A673 (cell line): ENCODE results near the gene HPCAL1. TPM values are rescaled to one million over a fixed set of nuclear protein-coding genes. Genes with fewer than 3 reads are reported as not detected.

Experiments used
- BruUV-seq: library from RNA; stranded (reverse); fragments of 400-500 nt; replicated peaks from 2 replicates; lab custom pipeline; 2021; lab: Mats Ljungman, UMichigan
- CTCF ChIA-PET: fragments of 300-600 bp; sonication (Branson Sonifier 250); formaldehyde crosslinking; loops from one replicate; lab custom pipeline; 2022; ENCODE audit warnings: antibody characterized with exemption; lab: Charles Lee
- POLR2A ChIA-PET: fragments of 300-600 bp; sonication (Branson Sonifier 250); formaldehyde crosslinking; loops from one replicate; lab custom pipeline; 2022; ENCODE audit warnings: antibody characterized with exemption; ENCODE audit not compliant: low non-redundant PET; lab: Charles Lee
- DNase-seq: peaks from one replicate; pipeline ENCODE4 v3.0.0-alpha.2; 2015; ENCODE audit warnings: low spot score
- H3K27ac ChIP-seq: fragments of 200-600 bp; sonication (generic); 2 replicates; pipeline ENCODE4 v1.5.1; 2016; ENCODE audit warnings: mixed run types, low read depth, mild to moderate bottlenecking, mixed read lengths, antibody characterized with exemption, low read length; ENCODE audit not compliant: poor library complexity, severe bottlenecking
- H3K27me3 ChIP-seq: fragments of 200-600 bp; sonication (generic); replicated peaks from 2 replicates; pipeline ENCODE4 v1.6.1; 2017; ENCODE audit warnings: mixed run types, low read depth, mild to moderate bottlenecking, mixed read lengths, antibody characterized with exemption, low read length; ENCODE audit not compliant: insufficient read depth, poor library complexity
- H3K36me3 ChIP-seq: fragments of 200-600 bp; sonication (generic); 2 replicates; pipeline ENCODE4 v1.6.1; 2016; ENCODE audit warnings: mixed run types, mild to moderate bottlenecking, mixed read lengths, antibody characterized with exemption, low read length; ENCODE audit not compliant: insufficient read depth, poor library complexity, severe bottlenecking
- H3K4me1 ChIP-seq: fragments of 200-600 bp; sonication (generic); 2 replicates; pipeline ENCODE4 v1.6.1; 2017; ENCODE audit warnings: mixed run types, mild to moderate bottlenecking, mixed read lengths, antibody characterized with exemption, low read length; ENCODE audit not compliant: insufficient read depth, poor library complexity, severe bottlenecking
- H3K4me3 ChIP-seq: fragments of 200-600 bp; sonication (generic); 2 replicates; pipeline ENCODE4 v1.5.1; 2016; ENCODE audit warnings: low read depth, mixed run types, mild to moderate bottlenecking, mixed read lengths, low read length; ENCODE audit not compliant: poor library complexity, severe bottlenecking
- H3K9me3 ChIP-seq: fragments of 200-600 bp; sonication (generic); 2 replicates; pipeline ENCODE4 v1.6.1; 2016; ENCODE audit warnings: mixed run types, low read depth, mild to moderate bottlenecking, mixed read lengths, antibody characterized with exemption, low read length; ENCODE audit not compliant: poor library complexity, severe bottlenecking
- EZH2 ChIP-seq: fragments of 200-600 bp; sonication (generic); IDR thresholded peaks from 2 replicates; pipeline ENCODE4 v1.6.1; 2017; ENCODE audit warnings: borderline replicate concordance, low read depth, mild to moderate bottlenecking, mixed read lengths, antibody characterized with exemption, low read length; ENCODE audit not compliant: poor library complexity, severe bottlenecking
- intact Hi-C: fragments of 100-400 bp; cut with micrococcal nuclease; formaldehyde crosslinking; loops from one replicate; pipeline ENCODE4 v1.10.0; 2022; ENCODE audit not compliant: unreplicated experiment
- total RNA-seq: library from RNA; stranded (reverse); gene quantifications from 2 replicates; pipeline ENCODE4 v1.2.3, GENCODE V29; 2021
- TF ChIP-seq, protein P1 (sequence below): fragments of 300-800, 200-600 bp; sonication (generic); conservative IDR thresholded peaks from 2 replicates; pipeline ENCODE4 v1.5.1; 2017; ENCODE audit warnings: low read depth, mild to moderate bottlenecking, antibody characterized with exemption, low read length, moderate library complexity, mixed read lengths

Gene HPCAL1
- total RNA-seq, 1 experiment from 2014 or later: 9.7 TPM

DNA sequence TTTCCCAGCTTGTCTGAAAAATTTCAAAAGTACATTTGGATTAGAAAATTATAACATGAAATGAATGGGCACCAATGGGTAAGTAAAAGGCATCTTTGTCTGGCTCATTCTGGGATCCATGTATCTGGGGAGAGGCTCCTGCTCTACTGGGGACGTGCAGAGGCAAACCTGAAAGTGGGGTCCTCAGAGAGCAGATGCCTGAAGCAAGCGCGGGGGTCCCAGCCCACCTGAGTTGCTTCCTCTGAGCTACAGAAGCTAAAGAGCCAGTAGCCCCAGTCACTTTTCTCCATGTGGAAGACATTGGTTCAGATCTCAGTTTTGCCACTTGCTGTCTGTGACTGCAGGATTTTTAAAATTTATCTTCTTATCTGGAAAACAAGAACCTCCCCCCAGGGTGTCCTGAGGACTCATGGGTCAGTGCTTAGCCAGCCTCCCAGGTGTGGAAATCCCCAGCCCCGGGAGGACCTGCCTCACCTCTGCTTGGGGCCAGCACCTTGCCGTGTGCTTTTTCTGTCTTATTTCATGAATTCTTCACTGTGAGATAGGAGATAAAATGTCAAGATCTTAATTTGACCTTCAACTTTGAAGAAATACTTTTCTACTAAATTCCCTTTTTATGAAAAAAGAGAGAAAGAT lies 170.5 kb downstream of the HPCAL1 start:
- Histone ChIP-seq H3K27me3 (no peaks in the 10 kb centered on the region), H3K4me3 (no peak overlapping the region), H3K36me3 (no peaks in the 10 kb centered on the region), H3K9me3 (no peaks in the 10 kb centered on the region), H3K4me1 (no peaks in the 10 kb centered on the region), H3K27ac (no peak overlapping the region)
- ChIA-PET POLR2A (no interaction called here), CTCF (no interaction called here)
- BruUV-seq: no TSS peak
- TF ChIP-seq, protein P1, sequence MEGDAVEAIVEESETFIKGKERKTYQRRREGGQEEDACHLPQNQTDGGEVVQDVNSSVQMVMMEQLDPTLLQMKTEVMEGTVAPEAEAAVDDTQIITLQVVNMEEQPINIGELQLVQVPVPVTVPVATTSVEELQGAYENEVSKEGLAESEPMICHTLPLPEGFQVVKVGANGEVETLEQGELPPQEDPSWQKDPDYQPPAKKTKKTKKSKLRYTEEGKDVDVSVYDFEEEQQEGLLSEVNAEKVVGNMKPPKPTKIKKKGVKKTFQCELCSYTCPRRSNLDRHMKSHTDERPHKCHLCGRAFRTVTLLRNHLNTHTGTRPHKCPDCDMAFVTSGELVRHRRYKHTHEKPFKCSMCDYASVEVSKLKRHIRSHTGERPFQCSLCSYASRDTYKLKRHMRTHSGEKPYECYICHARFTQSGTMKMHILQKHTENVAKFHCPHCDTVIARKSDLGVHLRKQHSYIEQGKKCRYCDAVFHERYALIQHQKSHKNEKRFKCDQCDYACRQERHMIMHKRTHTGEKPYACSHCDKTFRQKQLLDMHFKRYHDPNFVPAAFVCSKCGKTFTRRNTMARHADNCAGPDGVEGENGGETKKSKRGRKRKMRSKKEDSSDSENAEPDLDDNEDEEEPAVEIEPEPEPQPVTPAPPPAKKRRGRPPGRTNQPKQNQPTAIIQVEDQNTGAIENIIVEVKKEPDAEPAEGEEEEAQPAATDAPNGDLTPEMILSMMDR: no peak
- no peak for TF ChIP-seq EZH2
- intact Hi-C loops: no loop called here
- DNase-seq: no peak

DNA sequence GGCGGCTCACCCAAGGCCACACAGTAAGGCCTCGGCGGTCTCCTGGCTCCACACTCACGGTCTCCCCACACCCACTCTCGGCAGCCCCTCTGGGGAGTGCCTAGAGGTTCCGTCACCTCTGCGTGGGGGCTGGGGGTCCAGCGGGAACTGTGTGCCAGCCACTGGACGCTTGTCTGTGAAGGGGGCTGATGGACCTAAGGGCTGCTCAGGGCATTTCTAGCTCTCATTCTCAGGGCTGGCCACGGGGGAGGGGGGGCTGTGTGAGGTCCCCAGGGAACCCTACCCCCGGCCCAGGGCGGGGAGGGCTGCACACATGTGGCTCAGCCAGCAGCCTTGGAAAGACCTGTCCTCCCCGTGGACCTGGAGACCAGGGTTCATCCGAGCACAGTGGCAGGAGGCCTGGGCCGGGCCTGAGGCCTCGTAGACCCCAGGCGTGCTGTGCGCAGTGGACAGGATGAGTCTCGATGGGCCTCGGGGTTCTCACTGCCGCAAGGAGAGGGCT lies 172.6 kb downstream of the HPCAL1 start:
- no TSS peak for BruUV-seq
- TF ChIP-seq EZH2: no peak
- TF ChIP-seq, protein P1: no peak
- no peaks in the 10 kb centered on the region for H3K27me3 ChIP-seq
- H3K4me1 ChIP-seq: no peaks in the 10 kb centered on the region
- no peaks in the 10 kb centered on the region for H3K36me3 ChIP-seq
- DNase-seq: no peak
- ChIA-PET CTCF (no interaction called here), POLR2A (no interaction called here)
- H3K4me3 ChIP-seq: no peak overlapping the region
- intact Hi-C loops: no loop called here
- no peak overlapping the region for H3K27ac ChIP-seq
- no peaks in the 10 kb centered on the region for H3K9me3 ChIP-seq

DNA sequence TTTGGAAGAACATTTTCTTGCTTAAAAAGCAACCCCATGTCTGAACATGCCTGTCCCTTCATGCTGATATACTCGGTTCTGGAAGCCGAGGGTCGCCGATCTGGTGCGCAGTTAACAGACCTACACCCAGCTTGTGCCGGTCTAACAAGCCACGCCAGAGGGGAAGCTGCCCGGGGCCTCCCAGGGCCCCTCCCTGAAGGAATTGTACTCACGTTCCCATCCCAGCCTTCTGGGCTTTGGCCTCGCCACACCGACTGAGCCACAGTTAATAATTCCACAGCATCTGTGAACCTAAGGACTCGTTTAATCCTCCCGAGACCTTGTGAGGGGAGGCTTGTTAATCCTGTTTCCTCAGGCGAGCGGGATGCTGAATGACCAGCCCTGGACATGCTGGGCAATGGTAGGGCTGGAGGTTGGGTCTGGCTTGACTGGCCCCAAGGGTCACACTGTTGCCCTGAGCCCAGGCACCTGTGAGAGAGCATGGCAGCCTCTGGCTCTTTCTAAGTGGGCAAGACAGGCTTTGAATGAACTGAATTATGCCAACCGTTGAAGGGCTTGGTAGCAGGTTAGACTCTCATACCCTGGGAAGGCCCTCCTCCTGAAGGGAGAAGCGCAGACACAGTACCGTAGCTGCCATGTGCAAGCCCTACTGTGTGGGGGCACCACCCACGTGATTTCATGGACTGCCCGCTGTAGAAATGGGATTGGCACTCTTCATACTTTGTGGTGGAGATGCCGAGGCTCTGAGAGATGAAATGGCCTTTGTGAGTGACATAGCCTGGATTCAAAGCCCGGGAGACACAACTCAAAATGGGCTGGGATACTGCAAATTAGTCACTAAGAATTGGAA lies 173.3 kb downstream of the HPCAL1 start:
- ChIA-PET CTCF (no interaction called here), POLR2A (no interaction called here)
- BruUV-seq: no TSS peak
- Histone ChIP-seq H3K36me3 (no peaks in the 10 kb centered on the region), H3K4me1 (no peaks in the 10 kb centered on the region), H3K27me3 (no peaks in the 10 kb centered on the region), H3K27ac (no peak overlapping the region), H3K4me3 (no peak overlapping the region), H3K9me3 (no peaks in the 10 kb centered on the region)
- DNase-seq: no peak
- intact Hi-C loops: no loop called here
- no peak for TF ChIP-seq EZH2
- TF ChIP-seq, protein P1: no peak
